ENCODE measurements around the gene SWSAP1. TPM values are rescaled to one million over a fixed set of nuclear protein-coding genes. Genes with fewer than 3 reads are reported as not detected.

SWSAP1 gene
- total and polyA plus RNA-seq, 3 experiments from 2014 or later: 2.1 to 7.0 (median 2.2) TPM

- H3K36me3 ChIP-seq (ENCODE audit: insufficient read depth, low read length): no peaks in the 10 kb centered on the region
- H3K4me3 ChIP-seq (ENCODE audit: low read length): peak overlapping the region; percentile 3
- H3K27ac Mint-ChIP-seq: peak overlapping the region in 7 of 8 donors; percentile 7 to 84 (median 55)
- H3K4me3 Mint-ChIP-seq: peak overlapping the region; percentile 64 to 84 (median 77)
- H3K9me3 ChIP-seq (ENCODE audit: low read length): no peaks in the 10 kb centered on the region
- H3K4me1 ChIP-seq (ENCODE audit: insufficient read depth, low read length): peaks cover 6% of the 10 kb centered on the region
- H3K27me3 ChIP-seq (ENCODE audit: insufficient read depth, low read length, poor library complexity, severe bottlenecking): no peaks in the 10 kb centered on the region
- peaks cover 7 to 17% (median 11%) of the 10 kb centered on the region in 3 donors for H3K4me1 Mint-ChIP-seq
- ChIA-PET POLR2A (no interaction called here), CTCF (no interaction called here)
- H3K36me3 Mint-ChIP-seq: no peaks in the 10 kb centered on the region
- no peak overlapping the region for H3K27ac ChIP-seq (ENCODE audit: low read depth, low read length)
- peaks cover 11 to 15% of the 10 kb centered on the region in 2 donors for H3K27me3 Mint-ChIP-seq
- no peak for DNase-seq
- no peaks in the 10 kb centered on the region for H3K9me3 Mint-ChIP-seq
Measured at GRCh38 chr19:11356074-11356397, 18.4 kb upstream of the SWSAP1 start.

GRCh38 chr19:11356676-11357550, 17.6 kb upstream of the SWSAP1 start:
- H3K27me3 Mint-ChIP-seq: peaks cover 11 to 15% of the 10 kb centered on the region in 2 donors
- Histone ChIP-seq H3K36me3 (ENCODE audit: insufficient read depth, low read length) (no peaks in the 10 kb centered on the region), H3K27me3 (ENCODE audit: insufficient read depth, low read length, poor library complexity, severe bottlenecking) (no peaks in the 10 kb centered on the region), H3K4me1 (ENCODE audit: insufficient read depth, low read length) (peaks cover 6% of the 10 kb centered on the region), H3K27ac (ENCODE audit: low read depth, low read length) (no peak overlapping the region), H3K9me3 (ENCODE audit: low read length) (no peaks in the 10 kb centered on the region), H3K4me3 (ENCODE audit: low read length) (no peak overlapping the region)
- H3K4me3 Mint-ChIP-seq: peak overlapping the region in 2 of 7 donors; percentile 70
- peak overlapping the region in 1 of 8 donors; percentile 54 for H3K27ac Mint-ChIP-seq
- ChIA-PET POLR2A (no interaction called here), CTCF (no interaction called here)
- DNase-seq: no peak
- no peaks in the 10 kb centered on the region for H3K36me3 Mint-ChIP-seq
- no peaks in the 10 kb centered on the region for H3K9me3 Mint-ChIP-seq
- peaks cover 7 to 17% (median 11%) of the 10 kb centered on the region in 3 donors for H3K4me1 Mint-ChIP-seq

GRCh38 chr19:11359421-11359820, 15.0 kb upstream of the SWSAP1 start:
- no peak overlapping the region for H3K27ac ChIP-seq (ENCODE audit: low read depth, low read length)
- H3K9me3 Mint-ChIP-seq: no peaks in the 10 kb centered on the region
- H3K4me1 ChIP-seq (ENCODE audit: insufficient read depth, low read length): peaks cover 6% of the 10 kb centered on the region
- peaks cover 7 to 15% (median 9%) of the 10 kb centered on the region in 3 donors for H3K4me1 Mint-ChIP-seq
- no peaks in the 10 kb centered on the region for H3K9me3 ChIP-seq (ENCODE audit: low read length)
- H3K4me3 ChIP-seq (ENCODE audit: low read length): no peak overlapping the region
- CTCF ChIA-PET: no interaction called here
- H3K4me3 Mint-ChIP-seq: no peak overlapping the region
- no peak for DNase-seq
- peaks cover 9 to 13% of the 10 kb centered on the region in 2 donors for H3K27me3 Mint-ChIP-seq
- POLR2A ChIA-PET: interaction anchor here (0.6 kb wide), 1 partner anchor 16 kb away, joined by 3 read pairs; no protein-coding TSS in a partner anchor
- no peaks in the 10 kb centered on the region for H3K27me3 ChIP-seq (ENCODE audit: insufficient read depth, low read length, poor library complexity, severe bottlenecking)
- H3K36me3 Mint-ChIP-seq: peaks cover 0 to 3% (median 0%) of the 10 kb centered on the region in 3 donors
- no peak overlapping the region for H3K27ac Mint-ChIP-seq
- no peaks in the 10 kb centered on the region for H3K36me3 ChIP-seq (ENCODE audit: insufficient read depth, low read length)

GRCh38 chr19:11361037-11361770, 13.3 kb upstream of the SWSAP1 start:
- Histone ChIP-seq H3K4me1 (ENCODE audit: insufficient read depth, low read length) (no peaks in the 10 kb centered on the region), H3K4me3 (ENCODE audit: low read length) (no peak overlapping the region), H3K36me3 (ENCODE audit: insufficient read depth, low read length) (no peaks in the 10 kb centered on the region), H3K27me3 (ENCODE audit: insufficient read depth, low read length, poor library complexity, severe bottlenecking) (no peaks in the 10 kb centered on the region), H3K9me3 (ENCODE audit: low read length) (no peaks in the 10 kb centered on the region), H3K27ac (ENCODE audit: low read depth, low read length) (no peak overlapping the region)
- ChIA-PET CTCF (no interaction called here), POLR2A (no interaction called here)
- DNase-seq: no peak
- H3K36me3 Mint-ChIP-seq: peaks cover 0 to 15% (median 3%) of the 10 kb centered on the region in 3 donors
- H3K4me1 Mint-ChIP-seq: peaks cover under 1 to 2% (median 2%) of the 10 kb centered on the region in 3 donors
- H3K27ac Mint-ChIP-seq: no peak overlapping the region
- H3K4me3 Mint-ChIP-seq: no peak overlapping the region
- peaks cover 3 to 6% of the 10 kb centered on the region in 2 donors for H3K27me3 Mint-ChIP-seq
- no peaks in the 10 kb centered on the region for H3K9me3 Mint-ChIP-seq

- no peak for DNase-seq
- Histone ChIP-seq H3K4me1 (ENCODE audit: insufficient read depth, low read length) (no peaks in the 10 kb centered on the region), H3K27me3 (ENCODE audit: insufficient read depth, low read length, poor library complexity, severe bottlenecking) (no peaks in the 10 kb centered on the region), H3K36me3 (ENCODE audit: insufficient read depth, low read length) (no peaks in the 10 kb centered on the region), H3K27ac (ENCODE audit: low read depth, low read length) (no peak overlapping the region), H3K4me3 (ENCODE audit: low read length) (no peak overlapping the region), H3K9me3 (ENCODE audit: low read length) (no peaks in the 10 kb centered on the region)
- Mint-ChIP-seq H3K27ac (no peak overlapping the region), H3K9me3 (no peaks in the 10 kb centered on the region), H3K36me3 (peaks cover 0 to 17% (median 3%) of the 10 kb centered on the region in 3 donors), H3K4me1 (peaks cover 0 to 1% (median 0%) of the 10 kb centered on the region in 3 donors), H3K4me3 (no peak overlapping the region), H3K27me3 (peaks cover 0 to 2% of the 10 kb centered on the region in 2 donors)
- ChIA-PET POLR2A (interaction anchor here (0.7 kb wide), 1 partner anchor 19 kb away, joined by 3 read pairs; no protein-coding TSS in a partner anchor), CTCF (no interaction called here)
Measured at GRCh38 chr19:11361771-11362731, 12.4 kb upstream of the SWSAP1 start.

GRCh38 chr19:11363881-11364280, 10.6 kb upstream of the SWSAP1 start:
- Mint-ChIP-seq H3K4me1 (no peaks in the 10 kb centered on the region), H3K9me3 (no peaks in the 10 kb centered on the region), H3K27me3 (no peaks in the 10 kb centered on the region), H3K36me3 (peaks cover 0 to 28% (median 3%) of the 10 kb centered on the region in 3 donors), H3K27ac (peak overlapping the region in 1 of 8 donors; percentile 74), H3K4me3 (no peak overlapping the region)
- H3K9me3 ChIP-seq (ENCODE audit: low read length): no peaks in the 10 kb centered on the region
- no peaks in the 10 kb centered on the region for H3K36me3 ChIP-seq (ENCODE audit: insufficient read depth, low read length)
- no peak overlapping the region for H3K27ac ChIP-seq (ENCODE audit: low read depth, low read length)
- no peaks in the 10 kb centered on the region for H3K4me1 ChIP-seq (ENCODE audit: insufficient read depth, low read length)
- no peak overlapping the region for H3K4me3 ChIP-seq (ENCODE audit: low read length)
- ChIA-PET CTCF (no interaction called here), POLR2A (no interaction called here)
- H3K27me3 ChIP-seq (ENCODE audit: insufficient read depth, low read length, poor library complexity, severe bottlenecking): no peaks in the 10 kb centered on the region
- DNase-seq: no peak

GRCh38 chr19:11364296-11364904, 10.1 kb upstream of the SWSAP1 start:
- Histone ChIP-seq H3K4me3 (ENCODE audit: low read length) (no peak overlapping the region), H3K4me1 (ENCODE audit: insufficient read depth, low read length) (no peaks in the 10 kb centered on the region), H3K36me3 (ENCODE audit: insufficient read depth, low read length) (no peaks in the 10 kb centered on the region), H3K9me3 (ENCODE audit: low read length) (no peaks in the 10 kb centered on the region), H3K27ac (ENCODE audit: low read depth, low read length) (no peak overlapping the region), H3K27me3 (ENCODE audit: insufficient read depth, low read length, poor library complexity, severe bottlenecking) (no peaks in the 10 kb centered on the region)
- Mint-ChIP-seq H3K9me3 (no peaks in the 10 kb centered on the region), H3K36me3 (peaks cover 0 to 31% (median 3%) of the 10 kb centered on the region in 3 donors), H3K27ac (no peak overlapping the region), H3K27me3 (no peaks in the 10 kb centered on the region), H3K4me1 (no peaks in the 10 kb centered on the region), H3K4me3 (no peak overlapping the region)
- CTCF ChIA-PET: no interaction called here
- DNase-seq: no peak
- POLR2A ChIA-PET: no interaction called here

All from CD8-positive, alpha-beta memory T cell (primary cell).